HEK293 (cell line): ENCODE data around the gene MPO.

Source experiments
- YY1 ChIP-seq: fragments of 450-650 bp; formaldehyde crosslinking; IDR thresholded peaks from 2 replicates; pipeline ENCODE4 v1.5.1; 2018; ENCODE audit warnings: missing biosample characterization, missing genetic modification characterization
- ZNF561 ChIP-seq: fragments of 450-650 bp; IDR thresholded peaks from 2 replicates; pipeline ENCODE4 v1.5.1; 2018; ENCODE audit warnings: missing biosample characterization, missing genetic modification characterization, borderline replicate concordance
- ZNF830 ChIP-seq: fragments of 450-650 bp; IDR thresholded peaks from 2 replicates; pipeline ENCODE4 v1.5.0; 2018; ENCODE audit warnings: missing biosample characterization, missing genetic modification characterization, low read depth, mild to moderate bottlenecking, moderate library complexity
- TF ChIP-seq, protein P1 (sequence below): fragments of 450-650 bp; formaldehyde crosslinking; IDR thresholded peaks from 2 replicates; pipeline ENCODE4 v1.5.1; 2016; ENCODE audit warnings: missing biosample characterization, missing genetic modification characterization
- TF ChIP-seq, protein P2 (sequence below): fragments of 450-650 bp; formaldehyde crosslinking; IDR thresholded peaks from 2 replicates; pipeline ENCODE4 v1.5.1; 2016; ENCODE audit warnings: missing biosample characterization, missing genetic modification characterization, low read depth

- TF ChIP-seq, protein P1, sequence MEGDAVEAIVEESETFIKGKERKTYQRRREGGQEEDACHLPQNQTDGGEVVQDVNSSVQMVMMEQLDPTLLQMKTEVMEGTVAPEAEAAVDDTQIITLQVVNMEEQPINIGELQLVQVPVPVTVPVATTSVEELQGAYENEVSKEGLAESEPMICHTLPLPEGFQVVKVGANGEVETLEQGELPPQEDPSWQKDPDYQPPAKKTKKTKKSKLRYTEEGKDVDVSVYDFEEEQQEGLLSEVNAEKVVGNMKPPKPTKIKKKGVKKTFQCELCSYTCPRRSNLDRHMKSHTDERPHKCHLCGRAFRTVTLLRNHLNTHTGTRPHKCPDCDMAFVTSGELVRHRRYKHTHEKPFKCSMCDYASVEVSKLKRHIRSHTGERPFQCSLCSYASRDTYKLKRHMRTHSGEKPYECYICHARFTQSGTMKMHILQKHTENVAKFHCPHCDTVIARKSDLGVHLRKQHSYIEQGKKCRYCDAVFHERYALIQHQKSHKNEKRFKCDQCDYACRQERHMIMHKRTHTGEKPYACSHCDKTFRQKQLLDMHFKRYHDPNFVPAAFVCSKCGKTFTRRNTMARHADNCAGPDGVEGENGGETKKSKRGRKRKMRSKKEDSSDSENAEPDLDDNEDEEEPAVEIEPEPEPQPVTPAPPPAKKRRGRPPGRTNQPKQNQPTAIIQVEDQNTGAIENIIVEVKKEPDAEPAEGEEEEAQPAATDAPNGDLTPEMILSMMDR (tag by site-specific recombination): no peak
- TF ChIP-seq ZNF561 (tag by site-specific recombination): no peak
- TF ChIP-seq YY1 (tag by site-specific recombination): no peak
- TF ChIP-seq ZNF830 (tag by site-specific recombination): no peak
- TF ChIP-seq, protein P2, sequence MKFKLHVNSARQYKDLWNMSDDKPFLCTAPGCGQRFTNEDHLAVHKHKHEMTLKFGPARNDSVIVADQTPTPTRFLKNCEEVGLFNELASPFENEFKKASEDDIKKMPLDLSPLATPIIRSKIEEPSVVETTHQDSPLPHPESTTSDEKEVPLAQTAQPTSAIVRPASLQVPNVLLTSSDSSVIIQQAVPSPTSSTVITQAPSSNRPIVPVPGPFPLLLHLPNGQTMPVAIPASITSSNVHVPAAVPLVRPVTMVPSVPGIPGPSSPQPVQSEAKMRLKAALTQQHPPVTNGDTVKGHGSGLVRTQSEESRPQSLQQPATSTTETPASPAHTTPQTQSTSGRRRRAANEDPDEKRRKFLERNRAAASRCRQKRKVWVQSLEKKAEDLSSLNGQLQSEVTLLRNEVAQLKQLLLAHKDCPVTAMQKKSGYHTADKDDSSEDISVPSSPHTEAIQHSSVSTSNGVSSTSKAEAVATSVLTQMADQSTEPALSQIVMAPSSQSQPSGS (tag by site-specific recombination): no peak
These were observed 30.3 kb downstream of the MPO start for GRCh38 chr17:58250344-58251011.
